ENCODE results near the gene TMEM184B. TPM values are rescaled to one million over a fixed set of nuclear protein-coding genes. Genes with fewer than 3 reads are reported as not detected.
"Not testable (repeated sequence)": the region's sequence is repeated elsewhere in the genome, so short reads cannot be mapped to it uniquely, and the experiment has no call there.

TMEM184B gene
- total and polyA plus RNA-seq, 9 donors, result 15.3 to 48.3 (median 38.2) TPM

GRCh38 chr22:38184788-38185187 is 88.0 kb downstream of the TMEM184B start:
- intact Hi-C loops (cut with DNase I), result no loop called here
- Histone ChIP-seq H3K27me3 (no peaks in the 10 kb centered on the region), H3K4me3 (no peak overlapping the region), H3K27ac (no peak overlapping the region), H3K4me1 (ENCODE audit: insufficient read depth) (peaks cover 11% of the 10 kb centered on the region), H3K36me3 (no peaks in the 10 kb centered on the region), H3K9me3 (no peaks in the 10 kb centered on the region)
- TF ChIP-seq EP300 (IDR thresholded peaks at IDR 0.05) (no peak), POLR2A (IDR thresholded peaks at IDR 0.05) (no peak)
- TF ChIP-seq, protein P1, sequence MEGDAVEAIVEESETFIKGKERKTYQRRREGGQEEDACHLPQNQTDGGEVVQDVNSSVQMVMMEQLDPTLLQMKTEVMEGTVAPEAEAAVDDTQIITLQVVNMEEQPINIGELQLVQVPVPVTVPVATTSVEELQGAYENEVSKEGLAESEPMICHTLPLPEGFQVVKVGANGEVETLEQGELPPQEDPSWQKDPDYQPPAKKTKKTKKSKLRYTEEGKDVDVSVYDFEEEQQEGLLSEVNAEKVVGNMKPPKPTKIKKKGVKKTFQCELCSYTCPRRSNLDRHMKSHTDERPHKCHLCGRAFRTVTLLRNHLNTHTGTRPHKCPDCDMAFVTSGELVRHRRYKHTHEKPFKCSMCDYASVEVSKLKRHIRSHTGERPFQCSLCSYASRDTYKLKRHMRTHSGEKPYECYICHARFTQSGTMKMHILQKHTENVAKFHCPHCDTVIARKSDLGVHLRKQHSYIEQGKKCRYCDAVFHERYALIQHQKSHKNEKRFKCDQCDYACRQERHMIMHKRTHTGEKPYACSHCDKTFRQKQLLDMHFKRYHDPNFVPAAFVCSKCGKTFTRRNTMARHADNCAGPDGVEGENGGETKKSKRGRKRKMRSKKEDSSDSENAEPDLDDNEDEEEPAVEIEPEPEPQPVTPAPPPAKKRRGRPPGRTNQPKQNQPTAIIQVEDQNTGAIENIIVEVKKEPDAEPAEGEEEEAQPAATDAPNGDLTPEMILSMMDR (IDR thresholded peaks at IDR 0.05), result no peak
- no peak for DNase-seq
- 66 to 70% (median 70%) methylated on average over 7 of the region's 7 CpGs for WGBS, 3 donors

DNA sequence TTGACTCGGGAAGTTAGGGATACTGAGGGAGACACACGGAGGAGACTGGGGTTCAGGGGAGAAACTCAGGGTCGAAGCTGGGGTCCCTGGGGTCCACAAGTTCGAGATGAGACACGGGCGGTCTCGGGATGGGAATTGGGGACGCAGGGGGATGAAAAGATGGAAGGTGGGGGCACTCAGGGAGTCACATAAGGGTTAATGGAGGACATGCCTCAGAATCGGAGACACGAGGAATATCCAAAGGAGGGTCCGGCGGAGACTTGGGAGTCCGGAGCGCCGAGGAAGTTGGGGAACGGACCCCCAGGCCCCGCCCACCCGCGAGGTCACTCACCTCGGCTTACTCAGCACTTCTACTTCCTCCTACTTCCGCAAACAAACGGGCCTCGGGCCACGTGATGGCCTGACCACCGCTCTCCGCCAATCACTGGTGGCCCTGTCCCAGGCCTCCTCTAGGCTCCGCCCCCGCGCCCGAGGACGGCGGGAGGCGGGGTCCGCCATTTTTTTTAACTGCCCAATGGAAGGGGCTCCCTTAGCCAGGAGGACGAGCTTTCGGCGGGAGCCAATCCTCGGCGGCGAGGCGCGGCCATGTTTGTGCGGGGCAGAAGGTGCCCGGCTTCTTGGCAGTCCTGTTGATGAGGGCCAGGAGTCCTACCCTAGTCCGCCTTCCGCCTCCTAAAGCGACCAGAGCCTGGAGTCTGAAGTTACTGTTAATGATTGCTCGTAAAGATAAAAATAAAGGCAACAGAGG is 91.2 kb downstream of the TMEM184B start, which contains the start of gene PLA2G6:
Gene PLA2G6, minus strand, starts transcription at position 378 of the 748 bp plus-strand sequence. CDS start 12,404 bp downstream, outside the sequence.
- Histone ChIP-seq H3K4me3 (peak within 1 kb of the TSS; percentile 60), H3K27me3 (no peaks in the 10 kb centered on the region), H3K36me3 (no peaks in the 10 kb centered on the region), H3K27ac (peak within 1 kb of the TSS; percentile 64 to 86), H3K4me1 (ENCODE audit: insufficient read depth) (peaks cover 13% of the 10 kb centered on the region), H3K9me3 (no peaks in the 10 kb centered on the region)
- WGBS, 3 donors, result 0% methylated on average over 47 to 48 of the region's 48 CpGs
- peak; percentile 99 for DNase-seq
- intact Hi-C loops (cut with DNase I), result no loop called here
- TF ChIP-seq EP300 (IDR thresholded peaks at IDR 0.05) (no peak), POLR2A (IDR thresholded peaks at IDR 0.05) (peak; percentile 55)
- TF ChIP-seq, protein P1 (IDR thresholded peaks at IDR 0.05), result no peak

DNA sequence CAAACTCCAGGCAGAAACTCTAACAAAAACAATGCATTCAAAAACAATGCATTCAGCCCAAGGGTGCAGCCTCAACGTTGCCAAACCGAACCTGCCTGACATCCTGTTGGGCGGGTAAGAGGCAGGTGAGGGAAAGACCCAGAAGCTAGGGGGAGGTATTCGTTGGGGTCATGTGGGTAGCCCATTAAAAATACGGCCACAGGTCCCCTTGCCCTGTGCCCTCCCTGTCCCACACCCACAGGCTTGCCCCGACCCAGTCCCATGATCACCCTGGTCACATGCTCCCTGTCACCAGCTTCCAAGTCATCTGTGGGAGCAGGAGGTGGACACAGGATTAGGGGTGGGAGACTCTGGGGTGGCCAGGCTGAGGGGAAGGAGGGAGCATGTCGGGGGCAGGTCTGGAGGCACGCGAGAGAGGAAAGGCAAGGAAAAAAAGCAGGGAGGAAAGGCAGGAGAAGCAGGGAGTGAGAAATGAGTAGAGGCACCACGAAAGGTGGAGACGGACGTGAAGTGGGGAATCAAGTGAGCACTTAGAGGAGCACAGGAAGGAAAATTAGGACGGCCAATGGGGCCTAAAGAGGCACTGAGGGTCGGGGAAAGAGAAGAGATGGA is 91.9 kb downstream of the TMEM184B start:
- intact Hi-C loops (cut with DNase I), result no loop called here
- no peaks in the 10 kb centered on the region for H3K36me3 ChIP-seq
- TF ChIP-seq EP300 (IDR thresholded peaks at IDR 0.05), result no peak
- TF ChIP-seq POLR2A (IDR thresholded peaks at IDR 0.05), result no peak
- TF ChIP-seq, protein P1 (IDR thresholded peaks at IDR 0.05), result no peak
- peaks cover 13% of the 10 kb centered on the region for H3K4me1 ChIP-seq (ENCODE audit: insufficient read depth)
- no peaks in the 10 kb centered on the region for H3K9me3 ChIP-seq
- peak overlapping the region; percentile 60 for H3K4me3 ChIP-seq
- 20 to 23% (median 22%) methylated on average over 14 of the region's 14 CpGs for WGBS, 3 donors
- peak overlapping the region; percentile 64 to 86 for H3K27ac ChIP-seq
- peak in 4 of 5 donors; percentile 36 to 49 (median 44) for DNase-seq
- no peaks in the 10 kb centered on the region for H3K27me3 ChIP-seq

DNA sequence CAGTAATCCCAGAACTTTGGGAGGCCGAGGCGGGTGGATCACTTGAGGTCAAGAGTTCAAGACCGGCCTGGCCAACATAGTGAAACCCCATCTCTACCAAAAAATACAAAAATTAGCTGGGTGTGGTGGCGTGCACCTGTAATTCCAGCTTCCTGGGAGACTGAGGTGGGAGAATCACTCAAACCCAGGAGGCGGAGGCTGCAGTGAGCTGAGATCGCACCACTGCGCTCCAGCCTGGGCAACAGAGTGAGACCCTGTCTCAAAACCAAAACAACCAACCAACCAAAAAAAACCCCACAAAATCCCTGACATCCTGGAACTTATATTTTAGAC is 94.2 kb downstream of the TMEM184B start:
- DNase-seq; intact Hi-C loops (cut with DNase I); H3K9me3 ChIP-seq; H3K4me3 ChIP-seq; H3K36me3 ChIP-seq; H3K27me3 ChIP-seq: not testable (repeated sequence)
- H3K27ac ChIP-seq, result peak overlapping the region; percentile 44 to 50
- H3K4me1 ChIP-seq (ENCODE audit: insufficient read depth), result peaks cover 13% of the 10 kb centered on the region
- WGBS, 3 donors, result 94 to 99% (median 97%) methylated on average over 7 of the region's 7 CpGs

Measured in ovary (tissue), 9 donors.